Activated naive CD4-positive, alpha-beta T cell treated with anti-CD3 and anti-CD28 coated beads, Interleukin-2, amount 50 U/mL, for 24 hours (primary cell): ENCODE data around the gene FGF23.

ENCODE experiments used
- H3K27ac Mint-ChIP-seq: one replicate; pipeline ENCODE4 v1.8.0; 2021; ENCODE audit warnings: mild to moderate bottlenecking, mixed read lengths
- H3K27me3 Mint-ChIP-seq: one replicate; pipeline ENCODE4 v1.8.0; 2021; ENCODE audit warnings: mixed read lengths
- H3K36me3 Mint-ChIP-seq: one replicate; pipeline ENCODE4 v1.8.0; 2021; ENCODE audit warnings: mixed read lengths
- H3K4me1 Mint-ChIP-seq: one replicate; pipeline ENCODE4 v1.8.0; 2021; ENCODE audit warnings: mixed read lengths
- H3K4me3 Mint-ChIP-seq: one replicate; pipeline ENCODE4 v1.8.0; 2021; ENCODE audit warnings: mild to moderate bottlenecking, mixed read lengths
- H3K9me3 Mint-ChIP-seq: one replicate; pipeline ENCODE4 v1.8.0; 2021; ENCODE audit warnings: mixed read lengths

Gene FGF23

DNA sequence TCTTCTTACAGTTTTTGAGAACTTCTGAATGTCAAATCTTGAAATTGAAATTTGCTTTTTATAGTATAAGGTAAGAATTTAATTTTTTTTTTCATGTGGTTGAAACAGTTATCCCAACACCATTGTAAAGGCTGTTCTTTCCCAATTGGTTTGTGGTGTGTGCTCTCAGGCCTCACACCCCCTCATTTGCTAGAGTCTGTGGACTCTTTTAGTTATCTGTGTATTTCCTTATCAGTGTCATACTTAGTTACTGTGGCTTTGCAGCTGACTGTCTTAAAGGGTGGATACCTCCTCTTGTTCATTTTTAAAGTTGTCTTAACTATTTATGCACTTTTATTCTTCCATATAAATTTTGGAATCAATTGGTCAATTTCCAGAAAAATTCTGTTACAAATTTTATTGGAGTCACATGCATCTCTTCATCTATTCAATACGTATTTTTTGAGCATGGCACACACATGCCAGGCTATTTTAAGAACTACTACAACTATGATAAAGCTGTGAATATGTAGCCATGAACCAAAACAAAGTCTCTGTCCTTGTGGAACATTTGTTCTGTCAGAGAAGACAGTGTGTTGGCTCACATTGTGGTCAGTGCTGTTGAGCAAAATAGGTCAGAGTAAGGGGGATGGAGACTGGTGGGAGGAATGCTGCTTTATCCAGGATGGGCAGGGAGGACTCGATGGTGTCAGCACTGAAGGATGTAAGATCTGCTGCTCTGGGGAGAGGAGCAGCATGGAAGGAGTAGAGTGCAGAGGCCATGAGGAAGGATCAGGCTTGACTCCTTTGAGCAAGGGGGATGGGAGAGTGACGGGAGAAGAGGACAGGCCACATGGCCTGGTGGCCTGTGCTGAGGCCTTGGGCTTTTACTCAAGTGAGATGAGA, 24.1 kb downstream of the FGF23 start:
- peaks cover 5% of the 10 kb centered on the region for H3K36me3 Mint-ChIP-seq
- no peak overlapping the region for H3K4me3 Mint-ChIP-seq
- no peak overlapping the region for H3K27ac Mint-ChIP-seq
- H3K27me3 Mint-ChIP-seq = no peaks in the 10 kb centered on the region
- no peaks in the 10 kb centered on the region for H3K4me1 Mint-ChIP-seq
- no peaks in the 10 kb centered on the region for H3K9me3 Mint-ChIP-seq

DNA sequence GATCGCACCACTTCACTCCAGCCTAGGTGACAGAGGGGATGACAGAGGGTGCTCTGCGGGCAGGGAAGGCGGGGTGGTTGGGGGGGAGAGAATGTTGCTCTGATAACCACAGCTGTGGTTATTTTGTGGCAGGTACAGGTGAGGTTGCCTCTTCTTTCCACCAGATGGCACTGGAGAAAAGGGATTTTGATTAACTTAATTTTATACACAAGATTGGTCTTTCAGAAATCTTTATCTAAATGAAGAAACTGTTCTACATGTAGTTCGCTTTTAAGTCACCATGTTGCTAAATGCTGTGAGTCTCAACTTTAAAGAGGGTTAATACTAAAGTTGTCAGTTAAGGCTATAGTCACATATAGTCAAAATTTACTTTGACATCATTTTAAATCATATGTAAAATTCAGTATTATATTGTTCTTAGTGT, 25.7 kb downstream of the FGF23 start:
- Mint-ChIP-seq H3K27ac (no peak overlapping the region), H3K4me1 (peaks cover 3% of the 10 kb centered on the region), H3K4me3 (no peak overlapping the region), H3K27me3 (no peaks in the 10 kb centered on the region), H3K36me3 (peaks cover 5% of the 10 kb centered on the region), H3K9me3 (no peaks in the 10 kb centered on the region)

DNA sequence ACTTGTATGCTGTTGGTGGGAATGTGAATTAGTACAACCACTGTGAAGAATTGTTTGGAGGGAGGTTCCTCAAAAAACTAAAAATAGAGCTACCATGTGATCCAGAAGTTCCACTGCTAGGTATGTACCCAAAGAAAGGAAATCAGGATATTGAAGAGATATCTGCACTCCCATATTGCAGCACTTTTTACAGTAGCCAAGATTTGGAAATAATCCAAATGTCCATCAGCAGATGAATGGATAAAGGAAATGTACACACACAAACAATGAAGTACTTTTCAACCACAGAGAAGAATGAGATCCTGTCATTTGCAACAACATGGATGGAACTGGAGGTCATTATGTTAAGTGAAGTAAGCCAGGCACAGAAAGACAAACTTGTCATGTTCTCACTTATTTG, 32.6 kb downstream of the FGF23 start:
- peaks cover 3% of the 10 kb centered on the region for H3K4me1 Mint-ChIP-seq
- peaks cover 20% of the 10 kb centered on the region for H3K36me3 Mint-ChIP-seq
- H3K9me3 Mint-ChIP-seq = no peaks in the 10 kb centered on the region
- H3K4me3 Mint-ChIP-seq = no peak overlapping the region
- H3K27ac Mint-ChIP-seq = peak overlapping the region; percentile 1
- H3K27me3 Mint-ChIP-seq = no peaks in the 10 kb centered on the region

DNA sequence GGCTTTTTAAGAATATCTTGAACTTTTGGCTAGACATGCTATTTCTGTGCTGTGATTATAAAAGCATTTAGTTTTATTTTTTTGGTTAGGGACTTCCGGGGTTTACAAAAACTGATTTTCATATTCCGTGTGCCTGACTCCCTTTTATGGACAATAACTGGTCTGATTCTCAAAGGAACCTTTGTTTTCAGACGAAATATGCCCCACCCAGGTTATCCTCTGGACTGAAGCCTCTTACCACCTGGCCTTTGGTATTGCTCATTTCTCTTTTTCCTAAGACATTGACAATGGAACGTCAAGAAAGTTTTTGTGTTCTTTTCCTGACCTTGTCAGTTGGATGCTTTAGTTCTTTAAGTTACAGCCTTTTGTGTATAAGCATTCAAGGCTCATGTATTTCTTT, 47.7 kb downstream of the FGF23 start:
- Mint-ChIP-seq H3K27me3 (no peaks in the 10 kb centered on the region), H3K9me3 (no peaks in the 10 kb centered on the region), H3K27ac (no peak overlapping the region), H3K36me3 (peaks cover 11% of the 10 kb centered on the region), H3K4me3 (no peak overlapping the region), H3K4me1 (peaks cover 20% of the 10 kb centered on the region)

- no peaks in the 10 kb centered on the region for H3K27me3 Mint-ChIP-seq
- H3K4me1 Mint-ChIP-seq = peaks cover 22% of the 10 kb centered on the region
- H3K27ac Mint-ChIP-seq = no peak overlapping the region
- no peak overlapping the region for H3K4me3 Mint-ChIP-seq
- H3K36me3 Mint-ChIP-seq = peaks cover 8% of the 10 kb centered on the region
- H3K9me3 Mint-ChIP-seq = no peaks in the 10 kb centered on the region
These were observed 48.3 kb downstream of the FGF23 start for GRCh38 chr12:4331221-4331620.

DNA sequence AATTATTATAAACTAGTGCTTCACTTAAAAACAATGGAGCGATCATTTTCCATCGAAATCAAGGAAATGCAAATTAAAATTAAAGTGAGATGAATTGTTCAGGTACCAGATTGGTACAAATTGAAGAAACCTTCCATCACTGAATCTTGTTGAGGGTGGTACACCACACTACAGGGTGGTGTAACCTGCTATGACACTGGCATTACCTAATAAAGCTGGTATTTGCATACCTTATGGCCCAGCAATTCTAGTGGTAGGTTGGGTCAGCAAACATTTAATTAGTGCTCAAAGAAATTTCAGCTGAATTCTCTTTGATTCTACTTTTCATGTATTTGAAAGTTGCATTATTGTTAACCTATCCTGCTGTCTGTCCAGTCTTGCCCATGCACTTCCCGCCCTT, 49.3 kb downstream of the FGF23 start:
- Mint-ChIP-seq H3K27me3 (no peaks in the 10 kb centered on the region), H3K36me3 (peaks cover 6% of the 10 kb centered on the region), H3K27ac (no peak overlapping the region), H3K4me3 (no peak overlapping the region), H3K9me3 (no peaks in the 10 kb centered on the region), H3K4me1 (peaks cover 26% of the 10 kb centered on the region)

DNA sequence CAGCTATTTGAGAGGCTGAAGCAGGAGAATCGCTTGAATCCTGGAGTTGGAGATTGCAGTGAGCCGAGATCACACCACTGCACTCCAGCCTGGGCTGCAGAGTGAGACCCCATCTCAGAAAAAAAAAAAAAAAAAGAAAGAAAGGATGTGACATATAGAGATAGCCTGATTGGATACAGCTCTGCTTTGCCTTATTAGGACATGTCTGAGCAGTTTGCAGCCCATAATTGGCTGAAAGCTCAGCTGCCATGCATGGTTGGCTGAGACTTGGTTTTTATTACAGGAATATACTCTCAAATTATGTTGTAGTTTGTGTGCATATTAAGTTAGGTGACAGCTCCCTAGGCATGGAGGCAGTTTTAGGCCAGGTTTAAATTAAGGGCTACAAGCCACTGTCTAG, 52.2 kb downstream of the FGF23 start:
- H3K36me3 Mint-ChIP-seq = peaks cover 6% of the 10 kb centered on the region
- H3K4me1 Mint-ChIP-seq = peaks cover 46% of the 10 kb centered on the region
- H3K4me3 Mint-ChIP-seq = no peak overlapping the region
- no peaks in the 10 kb centered on the region for H3K27me3 Mint-ChIP-seq
- no peak overlapping the region for H3K27ac Mint-ChIP-seq
- no peaks in the 10 kb centered on the region for H3K9me3 Mint-ChIP-seq

GRCh38 chr12:4325966-4326365, 53.5 kb downstream of the FGF23 start:
- Mint-ChIP-seq H3K4me3 (no peak overlapping the region), H3K27ac (no peak overlapping the region), H3K27me3 (no peaks in the 10 kb centered on the region), H3K36me3 (peaks cover 3% of the 10 kb centered on the region), H3K9me3 (no peaks in the 10 kb centered on the region), H3K4me1 (peaks cover 49% of the 10 kb centered on the region)

- Mint-ChIP-seq H3K4me1 (peaks cover 50% of the 10 kb centered on the region), H3K9me3 (no peaks in the 10 kb centered on the region), H3K27me3 (no peaks in the 10 kb centered on the region), H3K4me3 (no peak overlapping the region), H3K36me3 (peaks cover 2% of the 10 kb centered on the region), H3K27ac (no peak overlapping the region)
These were observed 55.1 kb downstream of the FGF23 start for GRCh38 chr12:4324366-4324765.

DNA sequence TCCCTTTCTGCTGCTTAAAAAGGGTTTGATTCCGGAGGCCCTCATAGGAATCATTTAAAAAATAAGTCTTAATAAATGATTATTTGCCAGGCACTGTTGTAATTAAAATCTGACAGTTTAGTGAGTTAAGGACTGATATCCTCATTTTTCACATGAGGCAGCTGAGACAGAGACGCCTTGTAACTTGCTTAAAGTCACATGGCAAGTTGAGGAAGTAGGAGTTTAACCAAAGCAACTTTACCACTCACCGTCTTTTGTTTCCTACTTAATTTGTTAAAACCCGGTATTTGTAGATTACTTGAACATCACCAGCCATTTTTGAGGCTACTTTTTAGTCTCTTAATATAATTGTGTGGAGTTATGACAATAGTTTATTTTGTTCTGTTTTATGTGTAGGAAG, 56.1 kb downstream of the FGF23 start:
- Mint-ChIP-seq H3K4me1 (peaks cover 49% of the 10 kb centered on the region), H3K9me3 (no peaks in the 10 kb centered on the region), H3K27ac (no peak overlapping the region), H3K36me3 (no peaks in the 10 kb centered on the region), H3K27me3 (no peaks in the 10 kb centered on the region), H3K4me3 (peak overlapping the region; percentile 34)

- H3K9me3 Mint-ChIP-seq = no peaks in the 10 kb centered on the region
- no peaks in the 10 kb centered on the region for H3K27me3 Mint-ChIP-seq
- H3K4me3 Mint-ChIP-seq = peak overlapping the region; percentile 76
- no peak overlapping the region for H3K27ac Mint-ChIP-seq
- peaks cover 49% of the 10 kb centered on the region for H3K4me1 Mint-ChIP-seq
- H3K36me3 Mint-ChIP-seq = no peaks in the 10 kb centered on the region
These were observed 56.8 kb downstream of the FGF23 start for GRCh38 chr12:4322726-4323125.

- Mint-ChIP-seq H3K36me3 (no peaks in the 10 kb centered on the region), H3K9me3 (no peaks in the 10 kb centered on the region), H3K27me3 (no peaks in the 10 kb centered on the region)
These were observed 58.4 kb downstream of the FGF23 start, which contains the start of gene TIGAR for GRCh38 chr12:4320853-4321701. Gene TIGAR (plus strand): TSS chr12:4321213. CDS start chr12:4321272, 59 bp downstream.

GRCh38 chr12:4320497-4320852, 59.0 kb downstream of the FGF23 start:
- Mint-ChIP-seq H3K27me3 (no peaks in the 10 kb centered on the region), H3K27ac (peak overlapping the region; percentile 69), H3K4me1 (peaks cover 41% of the 10 kb centered on the region), H3K4me3 (peak overlapping the region; percentile 97), H3K36me3 (no peaks in the 10 kb centered on the region), H3K9me3 (no peaks in the 10 kb centered on the region)

More at GRCh38 chr12:4320853-4321701, 58.4 kb downstream of the FGF23 start, which contains the start of gene TIGAR:
- Mint-ChIP-seq H3K27ac (peak within 1 kb of the TSS; percentile 92), H3K4me3 (peak within 1 kb of the TSS; percentile 97), H3K4me1 (peaks cover 44% of the 10 kb centered on the region)
